ENCODE results near the gene LRGUK. TPM values are rescaled to one million over a fixed set of nuclear protein-coding genes. Genes with fewer than 3 reads are reported as not detected.

Gene LRGUK
- total RNA-seq, 1 experiment from 2014 or later = 1.5 TPM

DNA sequence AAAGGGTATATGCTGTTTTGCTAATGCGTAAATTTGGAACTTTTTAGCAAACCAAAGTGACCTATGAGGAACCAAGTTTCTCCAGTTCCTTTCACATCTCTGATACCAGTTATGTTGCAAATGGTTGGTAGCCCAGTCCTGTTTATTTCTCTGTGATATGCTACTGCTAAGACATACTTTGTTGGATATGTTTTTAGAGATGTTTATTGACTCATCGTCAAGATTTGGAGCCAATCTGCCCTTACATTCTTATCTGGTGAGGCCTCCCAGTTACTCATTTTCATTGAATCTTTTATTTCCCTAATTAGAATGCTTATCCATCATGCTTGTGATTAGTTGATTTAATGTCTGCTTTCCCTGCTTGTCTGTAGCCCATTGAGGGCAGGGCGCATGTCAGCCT, 58.9 kb downstream of the LRGUK start:
- Histone ChIP-seq H3K27me3 (ENCODE audit: insufficient read depth, low read length) (no peaks in the 10 kb centered on the region), H3K79me2 (ENCODE audit: insufficient read depth, low read length) (no peaks in the 10 kb centered on the region), H3K4ac (ENCODE audit: low read depth, low read length) (no peak overlapping the region), H3K23me2 (ENCODE audit: insufficient read length, low read depth, low read length, poor library complexity, severe bottlenecking) (peaks cover 3% of the 10 kb centered on the region), H3K56ac (ENCODE audit: insufficient read length, low read depth, low read length) (no peak overlapping the region), H2AFZ (ENCODE audit: low read length) (no peak overlapping the region), H2BK5ac (ENCODE audit: insufficient read length, low read length) (no peak overlapping the region), H3T11ph (ENCODE audit: low read length) (no peak overlapping the region), H4K5ac (ENCODE audit: insufficient read length, low read depth, low read length) (no peak overlapping the region), H3K14ac (ENCODE audit: insufficient read depth, low read length) (no peak overlapping the region), H3K4me1 (ENCODE audit: insufficient read depth, low read length) (peaks cover 10% of the 10 kb centered on the region; the same call in 1 of the 2 replicates), H4K20me1 (ENCODE audit: control insufficient read depth, insufficient read depth, insufficient read length) (no peaks in the 10 kb centered on the region), H3K23ac (ENCODE audit: insufficient read length, low read depth, low read length) (no peak overlapping the region), H2BK120ac (ENCODE audit: low read depth, low read length, poor library complexity, severe bottlenecking) (no peak overlapping the region), H2AK5ac (ENCODE audit: insufficient read length, low read length) (no peak overlapping the region), H3K27ac (ENCODE audit: insufficient read length, low read depth, low read length) (no peak overlapping the region), H3K9ac (ENCODE audit: extremely low read depth, insufficient read length, low read length) (no peak overlapping the region), H3K4me2 (ENCODE audit: insufficient read depth, insufficient read length, low read length) (no peak overlapping the region), H3K79me1 (ENCODE audit: insufficient read depth, low read depth, low read length, poor library complexity, severe bottlenecking) (no peaks in the 10 kb centered on the region), H2BK12ac (ENCODE audit: insufficient read length, low read depth, low read length) (no peak overlapping the region), H2BK20ac (ENCODE audit: low read depth, low read length, poor library complexity, severe bottlenecking) (no peak overlapping the region), H3K18ac (ENCODE audit: insufficient read length, low read depth, low read length) (no peak overlapping the region), H4K91ac (ENCODE audit: insufficient read length, low read depth, low read length) (no peak overlapping the region), H2BK15ac (ENCODE audit: low read depth, low read length) (no peak overlapping the region), H3K9me3 (ENCODE audit: control insufficient read depth, low read depth, low read length) (no peaks in the 10 kb centered on the region), H4K8ac (replicated peaks; ENCODE audit: insufficient read length, low read depth, low read length) (no peak overlapping the region)
- Mint-ChIP-seq H3K9me3 (no peaks in the 10 kb centered on the region), H3K4me1 (peaks cover 13 to 15% of the 10 kb centered on the region in 2 experiments), H3K4me3 (no peak overlapping the region), H3K27ac (no peak overlapping the region), H3K36me3 (ENCODE audit: insufficient read depth in 1 of 3, low read depth in 3 of 3) (no peaks in the 10 kb centered on the region), H3K27me3 (ENCODE audit: low read depth) (no peaks in the 10 kb centered on the region)
- no peak for DNase-seq
- TF ChIP-seq, protein P1, sequence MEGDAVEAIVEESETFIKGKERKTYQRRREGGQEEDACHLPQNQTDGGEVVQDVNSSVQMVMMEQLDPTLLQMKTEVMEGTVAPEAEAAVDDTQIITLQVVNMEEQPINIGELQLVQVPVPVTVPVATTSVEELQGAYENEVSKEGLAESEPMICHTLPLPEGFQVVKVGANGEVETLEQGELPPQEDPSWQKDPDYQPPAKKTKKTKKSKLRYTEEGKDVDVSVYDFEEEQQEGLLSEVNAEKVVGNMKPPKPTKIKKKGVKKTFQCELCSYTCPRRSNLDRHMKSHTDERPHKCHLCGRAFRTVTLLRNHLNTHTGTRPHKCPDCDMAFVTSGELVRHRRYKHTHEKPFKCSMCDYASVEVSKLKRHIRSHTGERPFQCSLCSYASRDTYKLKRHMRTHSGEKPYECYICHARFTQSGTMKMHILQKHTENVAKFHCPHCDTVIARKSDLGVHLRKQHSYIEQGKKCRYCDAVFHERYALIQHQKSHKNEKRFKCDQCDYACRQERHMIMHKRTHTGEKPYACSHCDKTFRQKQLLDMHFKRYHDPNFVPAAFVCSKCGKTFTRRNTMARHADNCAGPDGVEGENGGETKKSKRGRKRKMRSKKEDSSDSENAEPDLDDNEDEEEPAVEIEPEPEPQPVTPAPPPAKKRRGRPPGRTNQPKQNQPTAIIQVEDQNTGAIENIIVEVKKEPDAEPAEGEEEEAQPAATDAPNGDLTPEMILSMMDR (conservative IDR thresholded peaks at IDR 0.05) = no peak
- WGBS (ENCODE audit: extremely low coverage, insufficient read length, low lambda C conversion rate) = no CpG with 5 or more reads among the region's 3 CpGs
